ENCODE data around the gene ZYG11A. TPM values are rescaled to one million over a fixed set of nuclear protein-coding genes. Genes with fewer than 3 reads are reported as not detected.

ZYG11A gene
- total and polyA plus RNA-seq, 2 experiments from 2014 or later, result 0.04 TPM; not detected in 1

DNA sequence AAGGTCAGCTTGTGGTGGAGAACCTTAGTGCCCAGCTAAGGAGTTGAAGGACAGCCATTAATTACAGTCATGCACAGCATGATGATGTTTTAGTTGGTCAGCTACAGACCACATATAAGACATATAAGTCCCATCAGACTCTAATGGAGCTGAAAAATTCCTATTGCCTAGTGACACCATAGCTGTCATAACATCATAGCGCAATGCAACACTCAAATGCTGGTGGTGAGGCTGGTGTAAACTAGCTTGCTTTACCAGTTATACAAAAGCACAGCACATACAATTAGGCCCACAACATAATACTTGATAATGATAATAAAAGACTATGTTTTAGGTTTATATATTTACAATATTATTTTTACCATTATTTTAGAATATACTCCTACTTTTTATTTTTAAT is 75.0 kb downstream of the ZYG11A start:
- Histone ChIP-seq H3K9me3 (ENCODE audit: low read depth) (no peaks in the 10 kb centered on the region), H3K27ac (no peak overlapping the region), H4K20me1 (ENCODE audit: insufficient read depth) (no peaks in the 10 kb centered on the region), H3K36me3 (ENCODE audit: low read depth) (no peaks in the 10 kb centered on the region), H3K79me2 (ENCODE audit: insufficient read depth) (no peaks in the 10 kb centered on the region), H3K4me2 (ENCODE audit: unreplicated experiment) (no peak overlapping the region), H3K27me3 (replicated peaks; ENCODE audit: insufficient read depth) (no peaks in the 10 kb centered on the region), H3K9me2 (ENCODE audit: insufficient read depth) (no peaks in the 10 kb centered on the region), H3K9ac (no peak overlapping the region), H2AFZ (no peak overlapping the region), H3K4me1 (ENCODE audit: insufficient read depth) (no peaks in the 10 kb centered on the region), H3F3A (ENCODE audit: insufficient read depth) (peaks cover 10% of the 10 kb centered on the region; the same call in 1 of the 2 replicates), H3K4me3 (no peak overlapping the region)
- DNase-seq, result no peak
- TF ChIP-seq EZH2 (IDR thresholded peaks at IDR 0.05; ENCODE audit: insufficient read depth, poor library complexity, severe bottlenecking) (no peak), EZH2phosphoT487 (IDR thresholded peaks at IDR 0.05; ENCODE audit: insufficient read depth, low read depth) (no peak)
- WGBS, 2 experiments (ENCODE audit: low coverage in 1 of 2, low lambda C conversion rate in 2 of 2, missing lambda C conversion rate in 2 of 2), result 96 to 100% methylated on average over 1 of the region's 1 CpG
- in situ Hi-C loops (cut with MboI), result no loop called here

DNA sequence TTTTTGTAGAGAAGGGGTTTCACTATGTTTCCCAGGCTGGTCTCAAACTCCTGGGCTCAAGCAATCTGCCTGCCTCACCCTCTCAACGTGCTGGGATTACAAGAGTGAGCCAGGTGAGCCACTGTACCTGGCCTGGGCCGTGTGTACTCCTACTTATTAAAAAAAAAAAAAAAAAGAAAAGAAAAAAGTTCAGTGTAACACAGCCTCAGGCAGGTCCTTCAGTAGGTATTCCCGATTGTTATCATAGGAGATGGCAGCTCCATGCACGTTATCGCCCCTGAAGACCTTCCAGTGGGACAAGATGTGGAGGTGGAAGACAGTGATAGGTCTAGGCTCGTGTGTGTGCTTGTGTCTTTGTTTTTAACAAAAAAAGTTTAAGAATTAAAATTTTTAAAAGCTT is 75.6 kb downstream of the ZYG11A start:
- H3K4me2 ChIP-seq (ENCODE audit: unreplicated experiment), result no peak overlapping the region
- 71 to 88% methylated on average over 6 of the region's 6 CpGs for WGBS, 2 experiments (ENCODE audit: low coverage in 1 of 2, low lambda C conversion rate in 2 of 2, missing lambda C conversion rate in 2 of 2)
- no peak overlapping the region for H3K4me3 ChIP-seq
- no peaks in the 10 kb centered on the region for H4K20me1 ChIP-seq (ENCODE audit: insufficient read depth)
- no peaks in the 10 kb centered on the region for H3K36me3 ChIP-seq (ENCODE audit: low read depth)
- in situ Hi-C loops (cut with MboI), result no loop called here
- no peaks in the 10 kb centered on the region for H3K27me3 ChIP-seq (replicated peaks; ENCODE audit: insufficient read depth)
- H3K4me1 ChIP-seq (ENCODE audit: insufficient read depth), result no peaks in the 10 kb centered on the region
- H3K79me2 ChIP-seq (ENCODE audit: insufficient read depth), result no peaks in the 10 kb centered on the region
- H2AFZ ChIP-seq, result no peak overlapping the region
- no peaks in the 10 kb centered on the region for H3K9me3 ChIP-seq (ENCODE audit: low read depth)
- no peak overlapping the region for H3K9ac ChIP-seq
- TF ChIP-seq EZH2phosphoT487 (IDR thresholded peaks at IDR 0.05; ENCODE audit: insufficient read depth, low read depth), result no peak
- no peak for TF ChIP-seq EZH2 (IDR thresholded peaks at IDR 0.05; ENCODE audit: insufficient read depth, poor library complexity, severe bottlenecking)
- no peak for DNase-seq
- no peak overlapping the region for H3K27ac ChIP-seq
- H3K9me2 ChIP-seq (ENCODE audit: insufficient read depth), result no peaks in the 10 kb centered on the region
- H3F3A ChIP-seq (ENCODE audit: insufficient read depth), result peaks cover 10% of the 10 kb centered on the region; the same call in 1 of the 2 replicates

DNA sequence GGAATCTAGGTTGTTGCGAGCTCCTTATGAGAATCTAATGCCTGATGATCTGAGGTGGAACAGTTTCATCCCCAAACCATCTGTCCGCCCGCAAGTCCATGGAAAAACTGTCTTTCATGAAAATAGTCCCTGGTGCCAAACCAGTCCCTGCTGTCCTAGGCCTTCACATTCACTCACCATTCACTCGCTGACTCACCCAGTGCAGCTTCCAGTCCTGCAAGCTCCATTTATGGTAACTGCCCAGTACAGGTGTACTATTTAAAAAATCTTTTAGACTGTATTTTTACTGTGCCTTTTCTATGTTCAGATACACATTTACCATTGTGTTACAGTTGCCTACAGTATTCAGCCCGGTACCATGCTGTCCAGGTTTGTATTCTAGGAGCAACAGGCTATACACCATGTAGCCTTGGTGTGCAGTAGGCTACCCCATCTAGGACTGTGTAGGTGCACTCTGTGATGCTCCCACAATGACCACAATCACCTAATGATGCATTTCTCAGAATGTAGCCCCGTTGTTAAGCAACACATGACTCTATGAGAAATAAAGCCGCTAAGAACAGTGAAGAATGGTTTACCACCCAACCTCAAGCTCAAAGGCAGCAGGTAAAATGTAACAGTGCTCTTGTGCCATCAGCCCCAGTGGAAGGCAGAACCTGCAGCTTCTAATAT is 76.6 kb downstream of the ZYG11A start:
- Histone ChIP-seq H2AFZ (no peak overlapping the region), H3K27ac (no peak overlapping the region), H3K79me2 (ENCODE audit: insufficient read depth) (no peaks in the 10 kb centered on the region), H3K27me3 (replicated peaks; ENCODE audit: insufficient read depth) (no peaks in the 10 kb centered on the region), H3K36me3 (ENCODE audit: low read depth) (no peaks in the 10 kb centered on the region), H3K9me3 (ENCODE audit: low read depth) (no peaks in the 10 kb centered on the region), H3K4me3 (no peak overlapping the region), H4K20me1 (ENCODE audit: insufficient read depth) (no peaks in the 10 kb centered on the region), H3K4me1 (ENCODE audit: insufficient read depth) (no peaks in the 10 kb centered on the region), H3K9ac (no peak overlapping the region), H3F3A (ENCODE audit: insufficient read depth) (peaks cover 10% of the 10 kb centered on the region; the same call in 1 of the 2 replicates), H3K4me2 (ENCODE audit: unreplicated experiment) (no peak overlapping the region), H3K9me2 (ENCODE audit: insufficient read depth) (no peaks in the 10 kb centered on the region)
- TF ChIP-seq EZH2 (IDR thresholded peaks at IDR 0.05; ENCODE audit: insufficient read depth, poor library complexity, severe bottlenecking), result no peak
- no peak for TF ChIP-seq EZH2phosphoT487 (IDR thresholded peaks at IDR 0.05; ENCODE audit: insufficient read depth, low read depth)
- WGBS, 2 experiments (ENCODE audit: low coverage in 1 of 2, low lambda C conversion rate in 2 of 2, missing lambda C conversion rate in 2 of 2), result 93 to 94% methylated on average over 7 of the region's 7 CpGs
- in situ Hi-C loops (cut with MboI), result no loop called here
- DNase-seq, result peak; percentile 19

DNA sequence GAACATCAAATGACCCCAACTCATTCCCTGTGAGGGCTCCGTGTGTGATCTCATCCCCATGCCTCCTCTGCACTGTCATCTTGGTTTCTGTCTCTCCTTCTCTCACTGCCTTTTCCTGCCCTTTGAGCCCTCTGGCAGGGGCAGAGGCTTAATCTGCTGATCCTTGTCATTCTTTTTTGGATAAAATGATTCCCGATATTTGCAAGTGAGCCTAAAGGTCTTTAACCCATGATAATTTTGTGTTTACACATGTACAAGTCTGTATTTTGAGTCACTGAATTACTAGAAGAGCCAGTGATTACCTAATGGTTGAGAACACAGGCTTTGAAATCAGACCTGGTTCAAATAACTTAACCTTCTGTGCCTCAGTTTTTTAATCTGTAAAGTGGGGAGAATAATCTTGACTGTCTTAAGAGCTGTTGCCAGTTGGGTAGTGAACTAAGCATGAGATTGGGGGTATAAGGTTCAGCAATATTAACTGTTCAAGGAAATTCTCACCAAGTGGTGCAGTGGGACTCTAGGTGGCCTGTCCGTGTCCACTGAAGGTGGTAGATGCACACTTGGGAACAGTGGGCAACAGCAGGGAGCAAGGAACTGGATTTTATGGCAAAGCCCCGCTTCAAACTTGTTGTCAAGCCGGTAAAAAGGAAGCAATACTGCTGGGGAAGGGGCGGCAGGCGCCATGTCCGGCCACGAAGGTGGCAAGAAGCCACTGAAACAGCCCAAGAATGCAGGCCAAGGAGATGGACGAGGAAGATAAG is 77.3 kb downstream of the ZYG11A start:
- H4K20me1 ChIP-seq (ENCODE audit: insufficient read depth), result no peaks in the 10 kb centered on the region
- no peaks in the 10 kb centered on the region for H3K4me1 ChIP-seq (ENCODE audit: insufficient read depth)
- no peaks in the 10 kb centered on the region for H3K9me2 ChIP-seq (ENCODE audit: insufficient read depth)
- no peak overlapping the region for H2AFZ ChIP-seq
- TF ChIP-seq EZH2phosphoT487 (IDR thresholded peaks at IDR 0.05; ENCODE audit: insufficient read depth, low read depth), result no peak
- H3K27me3 ChIP-seq (replicated peaks; ENCODE audit: insufficient read depth), result no peaks in the 10 kb centered on the region
- DNase-seq, result no peak
- no peak overlapping the region for H3K4me2 ChIP-seq (ENCODE audit: unreplicated experiment)
- no peak overlapping the region for H3K9ac ChIP-seq
- no peaks in the 10 kb centered on the region for H3K79me2 ChIP-seq (ENCODE audit: insufficient read depth)
- 94 to 95% methylated on average over 10 of the region's 10 CpGs for WGBS, 2 experiments (ENCODE audit: low coverage in 1 of 2, low lambda C conversion rate in 2 of 2, missing lambda C conversion rate in 2 of 2)
- H3K9me3 ChIP-seq (ENCODE audit: low read depth), result no peaks in the 10 kb centered on the region
- H3K36me3 ChIP-seq (ENCODE audit: low read depth), result no peaks in the 10 kb centered on the region
- peaks cover 10% of the 10 kb centered on the region; the same call in 1 of the 2 replicates for H3F3A ChIP-seq (ENCODE audit: insufficient read depth)
- no peak overlapping the region for H3K4me3 ChIP-seq
- H3K27ac ChIP-seq, result no peak overlapping the region
- in situ Hi-C loops (cut with MboI), result no loop called here

Data from GM23248 (cell line).